ENCODE data around the gene SLC25A21. TPM values are rescaled to one million over a fixed set of nuclear protein-coding genes. Genes with fewer than 3 reads are reported as not detected.

The SLC25A21 gene
- total RNA-seq, 1 experiment from 2014 or later = 7.1 TPM

- Mint-ChIP-seq H3K4me3 (no peak overlapping the region), H3K27me3 (ENCODE audit: low read depth) (peaks cover 11% of the 10 kb centered on the region), H3K36me3 (ENCODE audit: insufficient read depth in 1 of 3, low read depth in 3 of 3) (peaks cover 0 to 13% (median 3%) of the 10 kb centered on the region in 3 experiments; a peak in 4 of 7 replicates), H3K27ac (no peak overlapping the region), H3K9me3 (peaks cover 19 to 20% of the 10 kb centered on the region in 2 experiments), H3K4me1 (peaks cover 3 to 5% of the 10 kb centered on the region in 2 experiments)
- no peak overlapping the region for H3T11ph ChIP-seq (ENCODE audit: low read length)
- no peak overlapping the region for H2BK5ac ChIP-seq (ENCODE audit: insufficient read length, low read length)
- H4K91ac ChIP-seq (ENCODE audit: insufficient read length, low read depth, low read length) = no peak overlapping the region
- no peak overlapping the region for H2BK15ac ChIP-seq (ENCODE audit: low read depth, low read length)
- no peak for TF ChIP-seq CTCF (conservative IDR thresholded peaks at IDR 0.05)
- no CpG with 5 or more reads among the region's 1 CpG for WGBS (ENCODE audit: extremely low coverage, insufficient read length, low lambda C conversion rate)
- no peak overlapping the region for H3K9ac ChIP-seq (ENCODE audit: extremely low read depth, insufficient read length, low read length)
- no peak overlapping the region for H4K8ac ChIP-seq (replicated peaks; ENCODE audit: insufficient read length, low read depth, low read length)
- no peak overlapping the region for H2AFZ ChIP-seq (ENCODE audit: low read length)
- H2AK5ac ChIP-seq (ENCODE audit: insufficient read length, low read length) = no peak overlapping the region
- no peak overlapping the region for H3K4me2 ChIP-seq (ENCODE audit: insufficient read depth, insufficient read length, low read length)
- no peaks in the 10 kb centered on the region; the same call in 1 of the 2 replicates for H3K4me1 ChIP-seq (ENCODE audit: insufficient read depth, low read length)
- H2BK20ac ChIP-seq (ENCODE audit: low read depth, low read length, poor library complexity, severe bottlenecking) = no peak overlapping the region
- H4K5ac ChIP-seq (ENCODE audit: insufficient read length, low read depth, low read length) = no peak overlapping the region
- no peaks in the 10 kb centered on the region for H3K9me3 ChIP-seq (ENCODE audit: control insufficient read depth, low read depth, low read length)
- H4K20me1 ChIP-seq (ENCODE audit: control insufficient read depth, insufficient read depth, insufficient read length) = no peaks in the 10 kb centered on the region
- H3K23me2 ChIP-seq (ENCODE audit: insufficient read length, low read depth, low read length, poor library complexity, severe bottlenecking) = no peaks in the 10 kb centered on the region
- no peak overlapping the region for H3K23ac ChIP-seq (ENCODE audit: insufficient read length, low read depth, low read length)
- no peak overlapping the region for H3K4ac ChIP-seq (ENCODE audit: low read depth, low read length)
- no peak overlapping the region for H3K27ac ChIP-seq (ENCODE audit: insufficient read length, low read depth, low read length)
- H2BK120ac ChIP-seq (ENCODE audit: low read depth, low read length, poor library complexity, severe bottlenecking) = no peak overlapping the region
- no peak overlapping the region for H2BK12ac ChIP-seq (ENCODE audit: insufficient read length, low read depth, low read length)
- H3K56ac ChIP-seq (ENCODE audit: insufficient read length, low read depth, low read length) = no peak overlapping the region
- H3K27me3 ChIP-seq (ENCODE audit: insufficient read depth, low read length) = no peaks in the 10 kb centered on the region
- no peak overlapping the region for H3K14ac ChIP-seq (ENCODE audit: insufficient read depth, low read length)
- H3K18ac ChIP-seq (ENCODE audit: insufficient read length, low read depth, low read length) = no peak overlapping the region
- no peaks in the 10 kb centered on the region for H3K79me2 ChIP-seq (ENCODE audit: insufficient read depth, low read length)
- no peaks in the 10 kb centered on the region for H3K79me1 ChIP-seq (ENCODE audit: insufficient read depth, low read depth, low read length, poor library complexity, severe bottlenecking)
- no peak for DNase-seq
Observed at GRCh38 chr14:36701132-36701531, 471.3 kb downstream of the SLC25A21 start.

Measured in H9 (cell line).